T-cell (primary cell): Measurements from ENCODE around the gene GAS6. TPM values are rescaled to one million over a fixed set of nuclear protein-coding genes. Genes with fewer than 3 reads are reported as not detected.

ENCODE experiments used
- ATAC-seq, 4 experiments: fragments of 200-7000 bp in 3 of 4; fragments of 150-1000 bp in 1 of 4; cut with Tn5 transposase; replicated peaks in 1 of 4; 1 replicate in 3 of 4; 2 replicates in 1 of 4; pipeline ENCODE4 v1.10.0; 2021; ENCODE audit warnings: moderate library complexity in 3 of 4, mild to moderate bottlenecking in 2 of 4, moderate number of reproducible peaks in 1 of 4
- CTCF ChIA-PET, 2 donors: fragments of 300-600 bp; sonication (Branson Sonifier 250); formaldehyde crosslinking; loops; one replicate each; lab custom pipeline; 2022; ENCODE audit warnings: antibody characterized with exemption in 2 of 2; lab: Charles Lee
- POLR2A ChIA-PET, 2 donors: fragments of 300-600 bp; sonication (Branson Sonifier 250); formaldehyde crosslinking; loops; one replicate each; lab custom pipeline; 2022; ENCODE audit warnings: antibody characterized with exemption in 2 of 2; lab: Charles Lee
- DNase-seq, 35 experiments: peaks; one replicate each; pipeline versions ENCODE4 v3.0.0 to v3.0.0-alpha.2; 2013 to 2023
- H3K27ac ChIP-seq: one replicate; pipeline ENCODE4 v1.5.1; 2013; ENCODE audit warnings: low read length
- H3K27me3 ChIP-seq, 2 experiments: replicated peaks in 1 of 2; 1 replicate in 1 of 2; 2 replicates in 1 of 2; pipeline versions ENCODE4 v1.6.1 to v1.7.0; 2013; ENCODE audit warnings: low read length in 1 of 2, mixed read lengths in 1 of 2; ENCODE audit not compliant: control insufficient read depth in 2 of 2, insufficient read depth in 2 of 2; ENCODE audit errors: extremely low read depth in 1 of 2
- H3K36me3 ChIP-seq, 2 donors: 1 replicate in 1 of 2; 2 replicates in 1 of 2; pipeline versions ENCODE4 v1.6.1 to v1.7.0; 2013; ENCODE audit warnings: low read length in 1 of 2; ENCODE audit not compliant: control insufficient read depth in 2 of 2, insufficient read depth in 1 of 2; ENCODE audit errors: extremely low read depth in 1 of 2
- H3K4me1 ChIP-seq, 2 experiments: 1 replicate in 1 of 2; 2 replicates in 1 of 2; pipeline versions ENCODE4 v1.6.1 to v1.7.0; 2013; ENCODE audit warnings: low read length in 2 of 2, mixed read lengths in 1 of 2; ENCODE audit not compliant: insufficient read depth in 2 of 2, control insufficient read depth in 1 of 2; ENCODE audit errors: extremely low read depth in 1 of 2
- H3K4me3 ChIP-seq, 2 donors: 1 replicate in 1 of 2; 2 replicates in 1 of 2; pipeline versions ENCODE4 v1.5.1 to v1.7.0; 2013; ENCODE audit warnings: mild to moderate bottlenecking in 2 of 2, low read length in 1 of 2, moderate library complexity in 1 of 2; ENCODE audit not compliant: control insufficient read depth in 1 of 2; ENCODE audit errors: extremely low read depth in 1 of 2
- H3K9me3 ChIP-seq: 2 replicates; pipeline ENCODE4 v1.7.0; 2013
- H3K27ac Mint-ChIP-seq, 2 donors: one replicate each; pipeline ENCODE4 v1.8.0; 2020 to 2021; ENCODE audit warnings: mild to moderate bottlenecking in 2 of 2, mixed read lengths in 2 of 2
- H3K27me3 Mint-ChIP-seq, 2 donors: one replicate each; pipeline ENCODE4 v1.8.0; 2021 to 2022; ENCODE audit warnings: mixed read lengths in 2 of 2
- H3K36me3 Mint-ChIP-seq: one replicate; pipeline ENCODE4 v1.8.0; 2021; ENCODE audit warnings: mixed read lengths
- H3K4me1 Mint-ChIP-seq, 3 donors: one replicate each; pipeline ENCODE4 v1.8.0; 2020 to 2022; ENCODE audit warnings: mixed read lengths in 3 of 3, mild to moderate bottlenecking in 1 of 3
- H3K4me3 Mint-ChIP-seq, 3 donors: one replicate each; pipeline ENCODE4 v1.8.0; 2020 to 2022; ENCODE audit warnings: mild to moderate bottlenecking in 3 of 3, mixed read lengths in 3 of 3, moderate library complexity in 3 of 3
- H3K9me3 Mint-ChIP-seq, 3 donors: one replicate each; pipeline ENCODE4 v1.8.0; 2020 to 2022; ENCODE audit warnings: mixed read lengths in 3 of 3
- WGBS: methylation state at CpG from one replicate; pipeline ENCODE4 v1.1.5; 2013; ENCODE audit warnings: missing lambda C conversion rate; ENCODE audit not compliant: insufficient coverage; 5-methylcytosine and 5-hydroxymethylcytosine counted together
- total RNA-seq, 35 experiments: library from RNA in 6 of 35; stranded (reverse) in 6 of 35; fragments of 120-200 nt in 1 of 35; gene quantifications; one replicate each; pipeline versions ENCODE4 v1.2.1 to v1.2.4 and lab custom pipeline; 2013 to 2026

Gene GAS6
- total RNA-seq, 5 donors from 2014 or later (not counting 1 experiment from before 2014, with no cell fraction given): 1.1 to 10.2 (median 4.7) TPM

GRCh38 chr13:113851826-113852535 is 11.9 kb downstream of the GAS6 start:
- Histone ChIP-seq H3K27ac (no peak overlapping the region), H3K4me3 (no peak overlapping the region), H3K27me3 (peaks cover 0 to 52% of the 10 kb centered on the region in 2 experiments), H3K4me1 (peaks cover 4 to 23% of the 10 kb centered on the region in 2 experiments), H3K36me3 (no peaks in the 10 kb centered on the region), H3K9me3 (no peaks in the 10 kb centered on the region)
- POLR2A ChIA-PET: no interaction called here
- peaks cover 3 to 14% of the 10 kb centered on the region in 2 donors for H3K27me3 Mint-ChIP-seq
- H3K36me3 Mint-ChIP-seq: no peaks in the 10 kb centered on the region
- H3K9me3 Mint-ChIP-seq: no peaks in the 10 kb centered on the region
- CTCF ChIA-PET: no interaction called here
- peaks cover 14 to 25% (median 24%) of the 10 kb centered on the region in 3 donors for H3K4me1 Mint-ChIP-seq
- 92% methylated on average over 18 of the region's 23 CpGs for WGBS
- no peak for ATAC-seq
- H3K4me3 Mint-ChIP-seq: no peak overlapping the region
- H3K27ac Mint-ChIP-seq: no peak overlapping the region
- peak in 1 of 35 experiments; percentile 4 for DNase-seq

GRCh38 chr13:113851480-113851803 is 12.4 kb downstream of the GAS6 start:
- no peaks in the 10 kb centered on the region for H3K36me3 ChIP-seq
- Mint-ChIP-seq H3K4me1 (peaks cover 19 to 30% (median 30%) of the 10 kb centered on the region in 3 donors), H3K27me3 (peaks cover 3 to 9% of the 10 kb centered on the region in 2 donors), H3K27ac (no peak overlapping the region), H3K36me3 (no peaks in the 10 kb centered on the region), H3K4me3 (no peak overlapping the region), H3K9me3 (no peaks in the 10 kb centered on the region)
- no peaks in the 10 kb centered on the region for H3K9me3 ChIP-seq
- POLR2A ChIA-PET: no interaction called here
- no peak overlapping the region for H3K4me3 ChIP-seq
- no peak overlapping the region for H3K27ac ChIP-seq
- peaks cover 4 to 29% of the 10 kb centered on the region in 2 experiments for H3K4me1 ChIP-seq
- no CpG with 5 or more reads among the region's 1 CpG for WGBS
- CTCF ChIA-PET: no interaction called here
- peaks cover 0 to 53% of the 10 kb centered on the region in 2 experiments for H3K27me3 ChIP-seq
- ATAC-seq: no peak
- no peak for DNase-seq

GRCh38 chr13:113850722-113851479 is 13.0 kb downstream of the GAS6 start:
- ChIA-PET CTCF (no interaction called here), POLR2A (no interaction called here)
- no peaks in the 10 kb centered on the region for H3K36me3 Mint-ChIP-seq

GRCh38 chr13:113849981-113850721 is 13.7 kb downstream of the GAS6 start:
- WGBS: 87% methylated on average over 5 of the region's 8 CpGs
- DNase-seq (no peak), ATAC-seq (no peak)
- H3K9me3 ChIP-seq: no peaks in the 10 kb centered on the region
- no peak overlapping the region for H3K4me3 Mint-ChIP-seq
- no peaks in the 10 kb centered on the region for H3K36me3 ChIP-seq
- H3K27me3 ChIP-seq: peaks cover 0 to 44% of the 10 kb centered on the region in 2 experiments
- peaks cover 3 to 9% of the 10 kb centered on the region in 2 donors for H3K27me3 Mint-ChIP-seq
- POLR2A ChIA-PET: no interaction called here
- no peaks in the 10 kb centered on the region for H3K9me3 Mint-ChIP-seq
- H3K36me3 Mint-ChIP-seq: no peaks in the 10 kb centered on the region
- no peak overlapping the region for H3K4me3 ChIP-seq
- peaks cover 15 to 40% of the 10 kb centered on the region in 2 experiments for H3K4me1 ChIP-seq
- CTCF ChIA-PET: no interaction called here
- H3K27ac Mint-ChIP-seq: no peak overlapping the region
- H3K4me1 Mint-ChIP-seq: peaks cover 32 to 42% (median 40%) of the 10 kb centered on the region in 3 donors
- H3K27ac ChIP-seq: no peak overlapping the region

More at GRCh38 chr13:113850722-113851479, 13.0 kb downstream of the GAS6 start:
- peaks cover 0 to 49% of the 10 kb centered on the region in 2 experiments for H3K27me3 ChIP-seq
- Mint-ChIP-seq H3K9me3 (no peaks in the 10 kb centered on the region), H3K4me3 (no peak overlapping the region), H3K4me1 (peaks cover 24 to 36% (median 35%) of the 10 kb centered on the region in 3 donors), H3K27me3 (peaks cover 3 to 9% of the 10 kb centered on the region in 2 donors), H3K27ac (no peak overlapping the region)
- 100% methylated on average over 3 of the region's 3 CpGs for WGBS
- no peak overlapping the region for H3K4me3 ChIP-seq
- H3K4me1 ChIP-seq: peaks cover 7 to 34% of the 10 kb centered on the region in 2 experiments
- H3K27ac ChIP-seq: no peak overlapping the region
- no peaks in the 10 kb centered on the region for H3K36me3 ChIP-seq
- no peaks in the 10 kb centered on the region for H3K9me3 ChIP-seq
- no peak for DNase-seq
- ATAC-seq: no peak

- no peak overlapping the region for H3K27ac ChIP-seq
- peaks cover under 1 to 5% of the 10 kb centered on the region in 2 donors for H3K27me3 Mint-ChIP-seq
- no peak for ATAC-seq
Measured at GRCh38 chr13:113849546-113849945, 14.3 kb downstream of the GAS6 start.

More at GRCh38 chr13:113849546-113849945, 14.3 kb downstream of the GAS6 start:
- Mint-ChIP-seq H3K9me3 (no peaks in the 10 kb centered on the region), H3K4me3 (no peak overlapping the region), H3K36me3 (no peaks in the 10 kb centered on the region), H3K4me1 (peaks cover 32 to 42% (median 36%) of the 10 kb centered on the region in 3 donors), H3K27ac (no peak overlapping the region)
- Histone ChIP-seq H3K36me3 (no peaks in the 10 kb centered on the region), H3K4me3 (no peak overlapping the region), H3K27me3 (peaks cover 0 to 38% of the 10 kb centered on the region in 2 experiments), H3K4me1 (peaks cover 17 to 40% of the 10 kb centered on the region in 2 experiments), H3K9me3 (no peaks in the 10 kb centered on the region)
- POLR2A ChIA-PET: no interaction called here
- CTCF ChIA-PET: no interaction called here
- no peak for DNase-seq
- WGBS: 88% methylated on average over 1 of the region's 3 CpGs
